WTC11 (cell line): ENCODE data around the gene EPYC. TPM values are rescaled to one million over a fixed set of nuclear protein-coding genes. Genes with fewer than 3 reads are reported as not detected.

ENCODE experiments used
- ATAC-seq: fragments of 200-7000 bp; cut with Tn5 transposase; 2 replicates; pipeline ENCODE4 v1.10.0; 2021; ENCODE audit warnings: mild to moderate bottlenecking, moderate library complexity
- CTCF ChIA-PET: fragments of 300-600 bp; sonication (Branson Sonifier 250); formaldehyde crosslinking; loops from one replicate; lab custom pipeline; 2021; ENCODE audit warnings: antibody characterized with exemption; lab: Charles Lee
- POLR2A ChIA-PET: fragments of 350-600 bp; sonication (Branson Sonifier 250); formaldehyde crosslinking; loops from one replicate; lab custom pipeline; 2021; ENCODE audit warnings: antibody characterized with exemption; lab: Charles Lee
- DNase-seq: peaks from one replicate; pipeline ENCODE4 v3.0.0; 2021; ENCODE audit warnings: low spot score
- H3K27ac Mint-ChIP-seq: 2 replicates; pipeline ENCODE4 v1.8.0; 2021; ENCODE audit warnings: mixed read lengths
- H3K27me3 Mint-ChIP-seq: 2 replicates; pipeline ENCODE4 v1.8.0; 2021; ENCODE audit warnings: low read depth, mild to moderate bottlenecking, moderate library complexity, mixed read lengths
- H3K36me3 Mint-ChIP-seq: 2 replicates; pipeline ENCODE4 v1.8.0; 2021; ENCODE audit warnings: mixed read lengths
- H3K4me1 Mint-ChIP-seq: 2 replicates; pipeline ENCODE4 v1.8.0; 2022; ENCODE audit warnings: mixed read lengths
- H3K4me3 Mint-ChIP-seq: 2 replicates; pipeline ENCODE4 v1.8.0; 2021; ENCODE audit warnings: mild to moderate bottlenecking, moderate library complexity, mixed read lengths
- H3K9me3 Mint-ChIP-seq: 2 replicates; pipeline ENCODE4 v1.8.0; 2021; ENCODE audit warnings: mixed read lengths
- AFF4 ChIP-seq: sonication (generic); formaldehyde crosslinking; IDR thresholded peaks from 2 replicates; pipeline ENCODE4 v1.8.1; 2023; ENCODE audit warnings: mild to moderate bottlenecking, missing genetic modification reagents, borderline replicate concordance
- ATF1 ChIP-seq: sonication (generic); formaldehyde crosslinking; IDR thresholded peaks from 2 replicates; pipeline ENCODE4 v1.8.1; 2023; ENCODE audit warnings: mild to moderate bottlenecking, moderate library complexity, missing genetic modification reagents
- ATF2 ChIP-seq: sonication (generic); formaldehyde crosslinking; IDR thresholded peaks from 2 replicates; pipeline ENCODE4 v1.8.1; 2022; ENCODE audit warnings: low read depth, missing genetic modification reagents, borderline replicate concordance
- CTCF ChIP-seq: fragments of 200-600 bp; IDR thresholded peaks from 2 replicates; pipeline ENCODE4 v1.8.0; 2022; ENCODE audit warnings: antibody characterized with exemption
- IRF1 ChIP-seq: sonication (generic); formaldehyde crosslinking; IDR thresholded peaks from 2 replicates; pipeline ENCODE4 v1.8.0; 2023; ENCODE audit warnings: missing genetic modification reagents
- KAT7 ChIP-seq: sonication (generic); formaldehyde crosslinking; IDR thresholded peaks from 2 replicates; pipeline ENCODE4 v1.8.1; 2023; ENCODE audit warnings: missing genetic modification reagents, mild to moderate bottlenecking, borderline replicate concordance
- PRRX2 ChIP-seq: fragments of 250-450 bp; sonication (Bioruptor Pico); IDR thresholded peaks from 2 replicates; pipeline ENCODE4 v1.8.0; 2021; ENCODE audit warnings: mild to moderate bottlenecking
- ZMAT4 ChIP-seq: fragments of 250-450 bp; sonication (Bioruptor Pico); IDR thresholded peaks from 2 replicates; pipeline ENCODE4 v1.9.0; 2021; ENCODE audit warnings: mild to moderate bottlenecking
- ZNF281 ChIP-seq: sonication (generic); formaldehyde crosslinking; IDR thresholded peaks from 2 replicates; pipeline ENCODE4 v1.8.0; 2023; ENCODE audit warnings: mild to moderate bottlenecking, missing genetic modification reagents
- ZNF416 ChIP-seq: fragments of 250-450 bp; sonication (Bioruptor Pico); IDR thresholded peaks from 2 replicates; pipeline ENCODE4 v1.9.0; 2021; ENCODE audit warnings: mild to moderate bottlenecking, inconsistent platforms
- ZNF423 ChIP-seq: fragments of 250-450 bp; sonication (Bioruptor Pico); IDR thresholded peaks from 2 replicates; pipeline ENCODE4 v2.1.2; 2022; ENCODE audit warnings: mild to moderate bottlenecking, moderate library complexity
- ZNF425 ChIP-seq: fragments of 250-450 bp; sonication (Bioruptor Pico); conservative IDR thresholded peaks from 2 replicates; pipeline ENCODE4 v1.9.0; 2021; ENCODE audit warnings: mild to moderate bottlenecking
- total RNA-seq: library from RNA; stranded (reverse); gene quantifications from 3 replicates; pipeline ENCODE4 v1.2.3, GENCODE V29; 2021

EPYC gene
- total RNA-seq, 1 experiment from 2014 or later = not detected

- no peak overlapping the region for H3K27ac Mint-ChIP-seq
- H3K4me1 Mint-ChIP-seq = no peaks in the 10 kb centered on the region
- ChIA-PET CTCF (no interaction called here), POLR2A (no interaction called here)
- no peak overlapping the region for H3K4me3 Mint-ChIP-seq
- H3K36me3 Mint-ChIP-seq = no peaks in the 10 kb centered on the region
- DNase-seq = no peak
- no peak for TF ChIP-seq IRF1 (CRISPR knock-in tag)
- TF ChIP-seq KAT7 = no peak
- TF ChIP-seq ZMAT4 (CRISPR knock-in tag) = no peak
- no peak for TF ChIP-seq ZNF425
- TF ChIP-seq PRRX2 (CRISPR knock-in tag) = no peak
- TF ChIP-seq ATF2 = no peak
- H3K9me3 Mint-ChIP-seq = no peaks in the 10 kb centered on the region
- H3K27me3 Mint-ChIP-seq = no peaks in the 10 kb centered on the region
- no peak for ATAC-seq
Observed at GRCh38 chr12:91033251-91033650, 28.5 kb upstream of the EPYC start.

- Mint-ChIP-seq H3K4me1 (no peaks in the 10 kb centered on the region), H3K9me3 (no peaks in the 10 kb centered on the region; the same call in 1 of the 2 replicates), H3K36me3 (no peaks in the 10 kb centered on the region), H3K4me3 (no peak overlapping the region), H3K27ac (no peak overlapping the region), H3K27me3 (no peaks in the 10 kb centered on the region)
- POLR2A ChIA-PET = no interaction called here
- TF ChIP-seq PRRX2 (CRISPR knock-in tag) (no peak), ZNF423 (no peak)
- DNase-seq (no peak), ATAC-seq (no peak)
- CTCF ChIA-PET = no interaction called here
Observed at GRCh38 chr12:91023326-91024004, 18.7 kb upstream of the EPYC start.

GRCh38 chr12:91021076-91021475, 16.3 kb upstream of the EPYC start:
- H3K4me1 Mint-ChIP-seq = no peaks in the 10 kb centered on the region
- no peaks in the 10 kb centered on the region for H3K27me3 Mint-ChIP-seq
- no peaks in the 10 kb centered on the region; the same call in 1 of the 2 replicates for H3K9me3 Mint-ChIP-seq
- DNase-seq (no peak), ATAC-seq (no peak)
- POLR2A ChIA-PET = no interaction called here
- no peak overlapping the region for H3K4me3 Mint-ChIP-seq
- no peaks in the 10 kb centered on the region for H3K36me3 Mint-ChIP-seq
- H3K27ac Mint-ChIP-seq = no peak overlapping the region
- CTCF ChIA-PET = no interaction called here
- no peak for TF ChIP-seq AFF4
- TF ChIP-seq ZNF416 (CRISPR knock-in tag) = no peak
- no peak for TF ChIP-seq ZNF281 (CRISPR knock-in tag)
- no peak for TF ChIP-seq ATF1
- TF ChIP-seq ZNF423 = no peak
- TF ChIP-seq KAT7 = no peak
- no peak for TF ChIP-seq CTCF
